Vagina (tissue), 2 donors: Measurements from ENCODE around the gene CERK. TPM values are rescaled to one million over a fixed set of nuclear protein-coding genes. Genes with fewer than 3 reads are reported as not detected.
"Not testable (repeated sequence)": the region's sequence is repeated elsewhere in the genome, so short reads cannot be mapped to it uniquely, and the experiment has no call there.

Experiments used
- DNase-seq, 2 donors: peaks; one replicate each; pipeline ENCODE4 v3.0.0-alpha.2; 2017; ENCODE audit errors: extremely low spot score in 2 of 2
- H3K27ac ChIP-seq: fragments of 200-600 bp; sonication (generic); one replicate; pipeline ENCODE4 v1.5.1; 2019
- H3K27me3 ChIP-seq: fragments of 200-600 bp; sonication (generic); one replicate; pipeline ENCODE4 v1.5.1; 2019
- H3K36me3 ChIP-seq, 2 donors: fragments of 200-600 bp; sonication (generic); one replicate each; pipeline ENCODE4 v1.5.1; 2017 to 2019
- H3K4me1 ChIP-seq: fragments of 200-600 bp; sonication (generic); one replicate; pipeline ENCODE4 v1.5.1; 2019
- H3K4me3 ChIP-seq, 2 donors: fragments of 200-600 bp; sonication (generic); 1 replicate in 1 of 2; 2 replicates in 1 of 2; pipeline ENCODE4 v1.5.1; 2016 to 2019
- H3K9me3 ChIP-seq: fragments of 200-600 bp; sonication (generic); one replicate; pipeline ENCODE4 v1.5.1; 2019
- CTCF ChIP-seq, 3 experiments: fragments of 450-650 bp in 2 of 3; fragments of 200-600 bp in 1 of 3; sonication (generic) in 1 of 3; IDR thresholded peaks; one replicate each; pipeline ENCODE4 v1.5.1; 2017 to 2019; ENCODE audit warnings: antibody characterized with exemption in 3 of 3, mild to moderate bottlenecking in 2 of 3, moderate library complexity in 2 of 3
- POLR2A ChIP-seq, 2 donors: fragments of 450-650 bp; IDR thresholded peaks; one replicate each; pipeline ENCODE4 v1.6.1; 2017; ENCODE audit warnings: antibody characterized with exemption in 2 of 2, mild to moderate bottlenecking in 2 of 2, moderate library complexity in 2 of 2
- POLR2AphosphoS5 ChIP-seq, 2 donors: sonication (generic); formaldehyde crosslinking; IDR thresholded peaks; one replicate each; pipeline ENCODE4 v1.9.0; 2017; ENCODE audit warnings: antibody characterized with exemption in 2 of 2, mild to moderate bottlenecking in 2 of 2, low read depth in 1 of 2; ENCODE audit not compliant: insufficient read depth in 1 of 2
- intact Hi-C: fragments of 100-400 bp; cut with DNase I; formaldehyde crosslinking; loops from one replicate; pipeline ENCODE4 v1.15.1; 2023
- total RNA-seq: library from RNA; depleted of rRNA; stranded (reverse); fragments of >200 nt; gene quantifications from one replicate; pipeline ENCODE4 v1.2.3, GENCODE V29; 2016

The CERK gene
- 37.3 TPM for total RNA-seq

GRCh38 chr22:46737976-46738646, at the start of gene CERK:
Gene CERK, minus strand, starts transcription at chr22:46738252. Its CDS starts 104 bp downstream, at chr22:46738148.
- peaks cover 63% of the 10 kb centered on the region for H3K4me1 ChIP-seq
- peak within 1 kb of the TSS; percentile 73 to 91 for H3K4me3 ChIP-seq
- no peak for DNase-seq
- no peaks in the 10 kb centered on the region for H3K9me3 ChIP-seq
- intact Hi-C loops, result loop anchor here (5.0 kb wide), 1 partner anchor 161 kb away; no protein-coding TSS in a partner anchor
- H3K27me3 ChIP-seq, result no peaks in the 10 kb centered on the region
- peak within 1 kb of the TSS; percentile 88 for H3K27ac ChIP-seq
- TF ChIP-seq CTCF (IDR thresholded peaks at IDR 0.05) (no peak), POLR2AphosphoS5 (IDR thresholded peaks at IDR 0.05; ENCODE audit: insufficient read depth in 1 of 2, low read depth in 1 of 2) (no peak), POLR2A (IDR thresholded peaks at IDR 0.05) (peak in 1 of 2 donors; percentile 47)
- H3K36me3 ChIP-seq, result no peaks in the 10 kb centered on the region

- Histone ChIP-seq H3K27ac (no peak overlapping the region), H3K27me3 (no peaks in the 10 kb centered on the region), H3K4me3 (no peak overlapping the region), H3K4me1 (no peaks in the 10 kb centered on the region), H3K36me3 (no peaks in the 10 kb centered on the region), H3K9me3 (no peaks in the 10 kb centered on the region)
- intact Hi-C loops, result no loop called here
- DNase-seq, result no peak
- TF ChIP-seq POLR2A (IDR thresholded peaks at IDR 0.05), result no peak
- TF ChIP-seq CTCF (IDR thresholded peaks at IDR 0.05), result no peak
- no peak for TF ChIP-seq POLR2AphosphoS5 (IDR thresholded peaks at IDR 0.05; ENCODE audit: insufficient read depth in 1 of 2, low read depth in 1 of 2)
These were observed 45.7 kb upstream of the CERK start for GRCh38 chr22:46783721-46784120.

- DNase-seq, H3K4me3 ChIP-seq, intact Hi-C loops, H3K4me1 ChIP-seq, H3K27ac ChIP-seq, H3K36me3 ChIP-seq, H3K9me3 ChIP-seq, H3K27me3 ChIP-seq: not testable (repeated sequence)
These were observed 44.1 kb upstream of the CERK start for GRCh38 chr22:46782200-46782599.

GRCh38 chr22:46781291-46781690, 43.2 kb upstream of the CERK start:
- DNase-seq, result no peak
- TF ChIP-seq POLR2A (IDR thresholded peaks at IDR 0.05) (no peak), CTCF (IDR thresholded peaks at IDR 0.05) (no peak), POLR2AphosphoS5 (IDR thresholded peaks at IDR 0.05; ENCODE audit: insufficient read depth in 1 of 2, low read depth in 1 of 2) (no peak)
- intact Hi-C loops, result no loop called here
- Histone ChIP-seq H3K4me1 (peaks cover 11% of the 10 kb centered on the region), H3K4me3 (no peak overlapping the region), H3K27me3 (no peaks in the 10 kb centered on the region), H3K9me3 (no peaks in the 10 kb centered on the region), H3K36me3 (no peaks in the 10 kb centered on the region), H3K27ac (no peak overlapping the region)

- Histone ChIP-seq H3K9me3 (no peaks in the 10 kb centered on the region), H3K27ac (no peak overlapping the region)
These were observed 42.4 kb upstream of the CERK start for GRCh38 chr22:46780453-46780852.

More at GRCh38 chr22:46780453-46780852, 42.4 kb upstream of the CERK start:
- intact Hi-C loops, result no loop called here
- no peaks in the 10 kb centered on the region for H3K27me3 ChIP-seq
- DNase-seq, result no peak
- peaks cover 20% of the 10 kb centered on the region for H3K4me1 ChIP-seq
- H3K36me3 ChIP-seq, result no peaks in the 10 kb centered on the region
- no peak overlapping the region for H3K4me3 ChIP-seq
- no peak for TF ChIP-seq POLR2AphosphoS5 (IDR thresholded peaks at IDR 0.05; ENCODE audit: insufficient read depth in 1 of 2, low read depth in 1 of 2)
- TF ChIP-seq POLR2A (IDR thresholded peaks at IDR 0.05), result no peak
- TF ChIP-seq CTCF (IDR thresholded peaks at IDR 0.05), result no peak
